HG03064 (cell line): ENCODE measurements around the gene PPP2R5D.
"Not testable (repeated sequence)": the region's sequence is repeated elsewhere in the genome, so short reads cannot be mapped to it uniquely, and the experiment has no call there.

Experiments
- ATAC-seq: cut with Tn5 transposase; IDR thresholded peaks from one replicate; pipeline ENCODE4 v1.9.1; 2021; ENCODE audit warnings: low read depth; ENCODE audit not compliant: unreplicated experiment

PPP2R5D gene

GRCh38 chr6:42984001-42984923 is at the start of gene PPP2R5D:
Gene PPP2R5D, plus strand, starts transcription at chr6:42984570. Its CDS starts 108 bp downstream, at chr6:42984678.
- ATAC-seq: peak; percentile 87

DNA sequence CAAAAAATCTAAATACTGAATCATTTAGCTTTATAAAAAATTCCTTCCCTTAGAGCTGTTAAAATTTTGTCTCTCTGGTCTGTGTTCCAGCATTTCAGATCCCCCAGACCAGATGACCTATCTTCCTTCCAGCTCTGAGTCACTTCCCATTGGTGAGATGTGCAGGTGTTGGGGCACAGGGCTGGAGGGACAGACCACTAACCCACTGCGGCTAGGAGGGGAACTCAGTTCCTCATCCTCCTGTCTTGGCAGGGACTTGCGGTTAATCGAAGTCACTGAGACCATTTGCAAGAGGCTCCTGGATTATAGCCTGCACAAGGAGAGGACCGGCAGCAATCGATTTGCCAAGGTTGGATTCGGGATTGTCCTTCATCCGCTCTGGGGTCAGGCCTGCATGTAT is 49.0 kb upstream of the PPP2R5D start:
- no peak for ATAC-seq

- no peak for ATAC-seq
These were observed 48.0 kb upstream of the PPP2R5D start for GRCh38 chr6:42936398-42936797.

DNA sequence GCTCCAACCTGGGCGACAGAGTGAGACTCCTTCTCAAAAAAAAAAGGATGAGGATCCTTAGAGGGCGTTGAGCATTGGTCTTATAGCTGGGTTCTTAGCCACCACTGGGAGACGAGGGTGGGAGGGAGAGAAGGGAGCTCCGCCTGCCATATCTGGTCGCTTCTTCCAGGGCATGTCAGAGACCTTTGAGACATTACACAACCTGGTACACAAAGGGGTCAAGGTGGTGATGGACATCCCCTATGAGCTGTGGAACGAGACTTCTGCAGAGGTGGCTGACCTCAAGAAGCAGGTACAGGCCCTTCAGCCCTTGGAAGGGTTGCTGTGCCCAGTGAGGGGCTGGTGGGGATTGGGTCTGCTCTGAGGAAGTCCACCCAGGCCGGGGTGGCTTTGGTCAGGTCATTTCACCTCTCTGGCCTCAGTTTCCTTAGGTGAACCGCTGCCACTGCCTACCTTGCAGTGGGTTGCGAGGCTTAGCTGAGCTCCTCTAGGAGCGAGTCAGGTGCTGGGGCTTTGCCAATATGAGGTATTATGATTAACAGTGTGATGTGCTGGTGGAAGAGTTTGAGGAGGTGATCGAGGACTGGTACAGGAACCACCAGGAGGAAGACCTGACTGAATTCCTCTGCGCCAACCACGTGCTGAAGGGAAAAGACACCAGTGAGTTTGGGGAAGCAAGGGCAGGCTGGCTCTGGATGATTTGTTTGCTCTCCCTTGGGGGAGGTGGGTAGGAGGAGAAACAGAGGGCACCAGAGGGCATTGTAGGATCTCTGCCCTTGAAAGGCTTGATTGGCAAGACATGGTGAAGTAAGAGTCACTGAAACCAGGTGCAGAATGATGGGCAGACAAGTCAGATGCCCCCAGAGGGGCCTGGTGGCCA is 46.6 kb upstream of the PPP2R5D start:
- no peak for ATAC-seq

DNA sequence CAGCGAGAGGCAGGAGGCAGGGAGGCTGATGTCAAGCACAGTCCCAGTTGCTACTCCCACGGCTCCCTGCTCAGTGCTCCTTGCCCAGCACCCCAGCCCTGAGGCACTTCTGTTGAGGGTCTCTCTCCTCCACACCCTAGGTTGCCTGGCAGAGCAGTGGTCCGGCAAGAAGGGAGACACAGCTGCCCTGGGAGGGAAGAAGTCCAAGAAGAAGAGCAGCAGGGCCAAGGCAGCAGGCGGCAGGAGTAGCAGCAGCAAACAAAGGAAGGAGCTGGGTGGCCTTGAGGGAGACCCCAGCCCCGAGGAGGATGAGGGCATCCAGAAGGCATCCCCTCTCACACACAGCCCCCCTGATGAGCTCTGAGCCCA is 46.0 kb upstream of the PPP2R5D start:
- no peak for ATAC-seq

- no peak for ATAC-seq
These were observed 45.2 kb upstream of the PPP2R5D start for GRCh38 chr6:42938987-42939809.

DNA sequence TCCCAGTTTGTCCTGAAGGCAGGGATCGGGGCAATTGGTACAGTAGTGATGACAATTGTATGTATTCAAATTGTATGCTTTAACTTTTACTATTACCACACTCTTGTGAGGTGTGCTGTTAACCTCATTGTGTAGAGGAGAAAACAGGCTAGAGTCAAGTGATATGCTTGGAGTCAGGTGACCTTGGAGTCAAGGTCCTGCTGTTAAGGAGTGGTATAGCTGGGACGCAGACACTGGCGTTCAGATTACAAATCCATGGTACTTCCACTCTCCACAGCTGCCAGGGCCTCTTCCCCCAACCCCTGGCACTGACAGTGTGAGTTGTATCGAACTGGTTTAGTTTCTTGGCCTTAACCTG is 44.6 kb upstream of the PPP2R5D start:
- ATAC-seq: no peak

DNA sequence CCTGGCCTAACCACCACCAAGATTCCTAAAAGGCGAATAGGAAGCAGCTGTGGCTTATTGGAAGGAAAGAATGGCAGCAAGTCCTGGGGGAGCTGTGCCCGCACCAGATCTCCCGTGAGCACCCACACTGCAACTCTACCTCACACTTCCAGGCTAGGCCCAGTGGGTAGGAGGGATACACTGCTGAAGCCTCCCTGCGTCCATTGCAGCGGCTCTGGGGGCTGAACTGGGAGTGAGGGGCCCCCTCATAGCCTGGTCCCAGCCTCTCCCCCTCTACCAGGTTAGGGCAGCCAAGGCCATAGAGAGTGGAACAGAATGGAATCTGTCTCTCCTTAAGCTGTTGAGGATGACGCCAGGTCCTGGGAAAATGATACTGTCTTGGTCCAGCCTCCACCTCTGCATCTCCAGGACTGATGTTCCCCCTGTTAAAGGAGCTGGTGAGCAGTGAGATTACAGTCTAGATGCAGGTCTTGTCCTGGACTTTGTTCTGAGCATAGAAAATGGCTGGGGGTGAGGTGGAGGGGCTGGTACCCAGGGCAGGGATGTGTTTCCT is 43.8 kb upstream of the PPP2R5D start:
- no peak for ATAC-seq

DNA sequence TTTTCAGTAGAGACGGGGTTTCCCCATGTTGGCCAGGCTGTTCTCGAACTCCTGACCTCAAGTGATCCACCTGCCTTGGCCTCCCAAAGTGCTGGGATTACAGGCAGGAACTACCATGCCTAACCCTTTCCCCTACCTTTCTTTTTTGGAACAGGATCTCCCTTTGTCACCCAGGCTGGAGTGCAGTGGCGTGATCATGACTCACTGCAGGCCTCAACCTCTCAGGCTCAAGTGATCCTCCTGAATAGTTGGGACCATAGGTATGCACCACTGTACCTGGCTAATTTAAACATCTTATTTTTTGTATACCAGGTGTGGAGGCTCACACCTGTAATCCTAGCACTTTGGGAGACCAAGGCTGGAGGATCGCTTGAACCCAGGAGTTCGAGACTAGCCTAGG is 43.0 kb upstream of the PPP2R5D start:
- not testable (repeated sequence) for ATAC-seq

- ATAC-seq: no peak
These were observed 41.9 kb upstream of the PPP2R5D start for GRCh38 chr6:42942444-42942843.

DNA sequence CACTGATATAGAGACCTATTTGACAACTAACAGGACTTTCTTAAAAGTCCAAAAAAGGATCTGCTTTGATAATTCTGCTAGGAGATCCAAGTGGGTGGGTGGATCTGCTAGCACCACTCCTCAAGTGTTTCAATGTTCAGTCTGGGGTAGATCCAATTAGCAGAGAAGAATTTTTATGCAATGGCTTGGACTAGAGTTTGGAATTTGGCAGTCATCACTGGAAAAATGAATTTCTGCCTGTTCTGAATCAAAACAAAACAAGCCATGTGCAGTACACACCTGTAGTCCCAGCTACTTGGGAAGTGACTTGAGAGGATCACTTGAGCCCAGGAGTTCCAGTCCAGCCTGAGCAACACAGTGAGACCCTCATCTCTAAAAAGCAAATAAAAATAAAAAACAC is 36.4 kb upstream of the PPP2R5D start:
- no peak for ATAC-seq

DNA sequence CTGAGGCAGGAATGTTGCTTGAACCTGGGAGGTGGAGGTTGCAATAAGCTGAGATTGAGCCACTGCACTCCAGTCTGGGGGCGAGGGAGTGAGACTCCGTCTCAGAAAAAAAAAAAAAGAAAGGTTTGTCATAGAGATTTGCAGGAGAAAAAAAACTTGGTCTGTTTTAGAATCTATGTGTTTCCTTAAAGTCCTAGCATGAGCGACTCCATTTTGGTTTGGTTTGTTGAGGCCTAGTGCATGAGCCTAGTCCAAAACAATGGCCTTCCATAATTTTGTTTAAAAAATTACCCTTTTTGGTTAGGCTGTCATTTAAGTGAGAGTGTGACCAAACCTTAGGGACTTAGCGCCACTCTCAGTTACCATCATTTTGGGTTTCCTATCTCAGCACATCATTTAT is 32.0 kb upstream of the PPP2R5D start:
- ATAC-seq: no peak

DNA sequence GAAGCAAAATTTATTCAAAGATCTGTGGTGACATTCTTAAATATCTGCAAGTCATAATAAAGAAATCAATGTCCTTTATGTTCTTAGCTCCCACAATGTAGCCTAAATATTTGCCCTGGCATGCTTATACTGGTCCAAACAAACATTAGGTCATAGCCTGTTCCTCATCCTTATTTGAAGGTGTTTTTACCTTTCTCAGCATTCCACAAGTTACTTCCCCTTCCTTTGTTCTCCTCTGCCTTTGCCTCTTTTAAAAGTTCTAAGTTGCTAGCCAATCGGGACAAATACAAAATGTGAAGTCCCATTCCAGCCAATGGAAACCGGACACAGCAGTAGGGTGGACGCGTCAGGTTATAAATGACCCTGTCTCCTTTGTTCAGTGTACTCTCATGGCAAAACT is 30.0 kb upstream of the PPP2R5D start:
- not testable (repeated sequence) for ATAC-seq

DNA sequence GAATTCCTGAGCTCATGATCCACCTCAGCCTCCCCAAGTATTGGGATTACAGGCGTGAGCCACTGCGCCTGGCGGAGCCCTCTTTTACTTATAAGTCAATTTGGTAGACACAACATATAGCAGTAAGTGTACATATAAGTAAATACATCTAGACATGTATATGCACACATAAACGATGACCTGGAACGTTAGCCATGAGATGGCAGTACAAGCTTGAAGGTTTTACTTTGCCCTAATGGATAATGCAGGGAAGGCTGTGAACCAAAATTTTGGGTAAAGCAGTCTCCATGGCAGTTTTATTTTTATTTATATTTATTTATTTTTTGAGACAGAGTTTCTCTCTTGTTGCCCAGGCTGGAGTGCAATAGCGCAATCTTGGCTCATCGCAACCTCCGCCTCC is 26.2 kb upstream of the PPP2R5D start:
- no peak for ATAC-seq

DNA sequence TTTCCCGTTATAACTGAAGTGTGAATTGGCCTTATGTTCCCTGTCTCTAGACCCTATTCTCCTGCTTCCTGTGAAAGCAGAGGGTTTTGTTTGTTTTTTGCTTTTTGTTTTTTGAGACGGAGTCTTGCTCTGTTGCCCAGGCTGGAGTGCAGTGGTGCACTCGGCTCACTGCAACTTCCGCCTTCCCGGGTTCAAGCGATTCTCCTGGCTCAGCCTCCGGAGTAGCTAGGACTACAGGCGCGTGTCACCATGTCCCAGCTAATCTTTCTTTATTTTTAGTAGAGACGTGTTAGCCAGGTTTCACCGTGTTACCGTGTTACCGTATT is 24.5 kb upstream of the PPP2R5D start:
- ATAC-seq: no peak

DNA sequence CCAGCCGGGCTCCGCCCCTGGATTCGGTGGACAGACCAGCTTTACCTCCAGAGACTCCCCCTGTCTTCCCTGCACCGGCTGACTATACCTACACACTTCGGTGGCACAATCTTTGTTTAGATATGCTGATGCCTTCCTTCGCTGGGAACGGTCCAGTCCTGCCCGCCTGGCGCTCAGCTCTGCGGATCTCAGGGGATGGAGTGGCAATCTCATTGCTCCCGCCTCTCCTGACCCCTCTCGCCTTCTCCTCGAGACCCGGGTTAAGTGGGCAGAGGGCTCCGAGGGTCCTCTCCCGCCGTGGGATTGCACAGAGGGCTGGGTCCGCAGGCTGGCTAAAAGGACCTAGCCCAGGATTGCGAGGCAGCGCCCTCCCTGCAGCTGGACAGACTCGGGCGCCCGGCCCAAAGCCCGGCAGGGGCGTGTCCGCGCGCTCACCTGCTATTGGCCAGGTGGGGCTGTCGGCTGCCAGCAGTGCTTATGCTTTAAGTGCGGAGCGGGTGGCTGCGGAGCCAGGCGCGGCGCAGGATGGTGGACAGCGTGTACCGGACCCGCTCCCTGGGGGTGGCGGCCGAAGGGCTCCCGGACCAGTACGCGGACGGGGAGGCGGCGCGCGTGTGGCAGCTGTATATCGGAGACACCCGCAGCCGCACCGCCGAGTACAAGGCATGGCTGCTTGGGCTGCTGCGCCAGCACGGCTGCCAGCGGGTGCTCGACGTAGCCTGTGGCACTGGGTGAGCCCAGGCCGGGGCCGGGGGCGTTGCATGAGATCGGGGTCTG is 23.9 kb upstream of the PPP2R5D start, which contains the start of gene GNMT:
GNMT (plus strand) TSS at position 512 of the 777 bp plus-strand sequence; CDS start at position 526, 14 bp downstream.
- no peak for ATAC-seq

DNA sequence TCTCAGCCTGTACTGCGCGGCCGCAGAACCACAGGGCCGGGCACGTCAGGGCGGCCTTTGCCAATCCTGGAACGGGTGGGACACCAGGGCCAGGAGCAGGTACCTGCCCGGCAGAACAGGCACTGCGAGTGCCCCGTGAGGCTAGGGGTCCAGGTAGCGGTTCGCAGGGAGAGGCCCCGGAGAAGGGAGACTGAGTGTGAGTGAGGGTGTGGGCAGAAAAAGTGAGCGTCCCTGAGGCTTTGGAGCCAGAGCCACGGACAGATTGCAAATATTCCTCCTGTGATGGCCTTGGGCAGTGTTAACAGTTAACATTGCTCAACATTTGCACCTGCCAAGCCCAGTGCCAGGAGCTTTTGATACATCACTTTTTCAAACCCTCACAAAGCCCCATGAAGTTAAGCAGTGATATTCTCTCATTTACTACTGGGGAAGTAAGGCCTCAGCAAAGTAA is 23.3 kb upstream of the PPP2R5D start:
- ATAC-seq: no peak

- ATAC-seq: no peak
These were observed 22.3 kb upstream of the PPP2R5D start for GRCh38 chr6:42962096-42962495.

DNA sequence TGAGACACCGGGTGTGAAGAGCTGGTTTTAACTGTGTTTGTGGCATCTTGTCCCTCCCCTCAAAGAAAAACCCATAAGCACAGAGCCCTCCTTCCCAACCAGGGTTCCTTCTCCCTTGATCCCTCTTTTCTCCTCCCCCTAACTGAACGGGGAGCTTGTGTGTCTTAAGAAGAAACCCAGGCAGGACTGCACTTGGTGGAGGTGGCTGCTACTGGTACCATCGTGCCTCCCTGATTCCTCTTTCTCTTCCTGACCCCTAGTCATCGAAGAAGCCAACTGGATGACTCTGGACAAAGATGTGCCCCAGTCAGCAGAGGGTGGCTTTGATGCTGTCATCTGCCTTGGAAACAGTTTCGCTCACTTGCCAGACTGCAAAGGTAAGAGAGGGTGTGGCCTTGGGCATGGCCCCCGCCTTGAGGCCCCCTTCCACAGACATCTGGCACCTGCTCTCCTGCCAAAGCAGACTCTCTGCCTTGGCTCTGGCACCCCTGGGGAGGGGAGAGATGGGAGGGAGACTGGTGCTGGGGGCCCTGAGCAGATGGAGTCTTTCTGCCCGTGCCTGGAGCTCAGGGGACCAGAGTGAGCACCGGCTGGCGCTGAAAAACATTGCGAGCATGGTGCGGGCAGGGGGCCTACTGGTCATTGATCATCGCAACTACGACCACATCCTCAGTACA is 21.7 kb upstream of the PPP2R5D start:
- no peak for ATAC-seq
